Right ventricle myocardium superior (tissue), 1 donor: ENCODE data around the gene PANX1. TPM values are rescaled to one million over a fixed set of nuclear protein-coding genes. Genes with fewer than 3 reads are reported as not detected.
"Not testable (repeated sequence)": the region's sequence is repeated elsewhere in the genome, so short reads cannot be mapped to it uniquely, and the experiment has no call there.

Experiments used
- ATAC-seq: fragments of 200-7000 bp; cut with Tn5 transposase; one replicate; pipeline ENCODE4 v1.9.1; 2020; ENCODE audit warnings: mild to moderate bottlenecking; ENCODE audit not compliant: poor library complexity
- DNase-seq: peaks from one replicate; pipeline ENCODE4 v3.0.0-alpha.2; 2020
- intact Hi-C: fragments of 100-400 bp; cut with DNase I; formaldehyde crosslinking; loops from one replicate; pipeline ENCODE4 v1.11.2; 2022
- total RNA-seq: library from RNA; stranded (reverse); fragmentation: NEBNext Ultra II Directional; extraction: Animal tissue kit (Norgen Biotek cat#: 25700); gene quantifications from one replicate; pipeline ENCODE4 v1.2.1, GENCODE V29; 2021
- donor health status: DM: no; HTN: yes; CAD: no; lungs with severe emphysema.

Gene PANX1
- total RNA-seq, 1 donor from 2014 or later, result 21.7 TPM

- intact Hi-C loops, result no loop called here
- no peak for DNase-seq
- no peak for ATAC-seq
Measured at GRCh38 chr11:94144664-94145063, 16.0 kb downstream of the PANX1 start.

- intact Hi-C loops, result no loop called here
- no peak for ATAC-seq
- no peak for DNase-seq
Measured at GRCh38 chr11:94145431-94145830, 16.8 kb downstream of the PANX1 start.

GRCh38 chr11:94145916-94146315 is 17.3 kb downstream of the PANX1 start:
- ATAC-seq (no peak), DNase-seq (no peak)
- intact Hi-C loops, result no loop called here

- no peak for DNase-seq
- intact Hi-C loops, result no loop called here
- ATAC-seq, result no peak
Measured at GRCh38 chr11:94147433-94147845, 18.8 kb downstream of the PANX1 start.

- intact Hi-C loops, result no loop called here
- DNase-seq, result no peak
Measured at GRCh38 chr11:94148189-94148588, 19.5 kb downstream of the PANX1 start.

GRCh38 chr11:94149431-94150017 is 20.9 kb downstream of the PANX1 start:
- no peak for DNase-seq
- intact Hi-C loops, result no loop called here
- no peak for ATAC-seq

More at GRCh38 chr11:94148189-94148588, 19.5 kb downstream of the PANX1 start:
- no peak for ATAC-seq

- DNase-seq, result no peak
- intact Hi-C loops, result no loop called here
- ATAC-seq, result no peak
Measured at GRCh38 chr11:94150056-94150455, 21.4 kb downstream of the PANX1 start.

- intact Hi-C loops, result no loop called here
- ATAC-seq (no peak), DNase-seq (no peak)
Measured at GRCh38 chr11:94150704-94151685, 22.4 kb downstream of the PANX1 start.

- intact Hi-C loops, result no loop called here
- no peak for DNase-seq
- ATAC-seq, result peak; percentile 98
Measured at GRCh38 chr11:94151903-94152677, 23.4 kb downstream of the PANX1 start.

GRCh38 chr11:94152678-94153065 is 24.0 kb downstream of the PANX1 start:
- DNase-seq (no peak), ATAC-seq (no peak)
- intact Hi-C loops, result no loop called here

GRCh38 chr11:94153320-94153719 is 24.7 kb downstream of the PANX1 start:
- no peak for DNase-seq
- intact Hi-C loops, result no loop called here
- no peak for ATAC-seq

GRCh38 chr11:94154095-94154856 is 25.6 kb downstream of the PANX1 start:
- intact Hi-C loops, result no loop called here
- DNase-seq (no peak), ATAC-seq (no peak)

GRCh38 chr11:94157339-94157738 is 28.7 kb downstream of the PANX1 start:
- intact Hi-C loops, ATAC-seq, DNase-seq: not testable (repeated sequence)

GRCh38 chr11:94168882-94169281 is 40.2 kb downstream of the PANX1 start:
- DNase-seq, result no peak
- intact Hi-C loops, result no loop called here
- ATAC-seq, result no peak

GRCh38 chr11:94169516-94169915 is 40.9 kb downstream of the PANX1 start:
- ATAC-seq, result no peak
- intact Hi-C loops, result no loop called here

GRCh38 chr11:94169930-94170545 is 41.4 kb downstream of the PANX1 start:
- no peak for DNase-seq
- no peak for ATAC-seq
- intact Hi-C loops, result no loop called here

More at GRCh38 chr11:94169516-94169915, 40.9 kb downstream of the PANX1 start:
- DNase-seq, result no peak

GRCh38 chr11:94170953-94171352 is 42.3 kb downstream of the PANX1 start:
- DNase-seq, result no peak
- no peak for ATAC-seq
- intact Hi-C loops, result no loop called here
